Measurements from ENCODE around the gene CD177.
"Not testable (repeated sequence)": the region's sequence is repeated elsewhere in the genome, so short reads cannot be mapped to it uniquely, and the experiment has no call there.

GRCh38 chr19:43391552-43391935, 38.1 kb downstream of the CD177 start:
- TF ChIP-seq, protein P1, sequence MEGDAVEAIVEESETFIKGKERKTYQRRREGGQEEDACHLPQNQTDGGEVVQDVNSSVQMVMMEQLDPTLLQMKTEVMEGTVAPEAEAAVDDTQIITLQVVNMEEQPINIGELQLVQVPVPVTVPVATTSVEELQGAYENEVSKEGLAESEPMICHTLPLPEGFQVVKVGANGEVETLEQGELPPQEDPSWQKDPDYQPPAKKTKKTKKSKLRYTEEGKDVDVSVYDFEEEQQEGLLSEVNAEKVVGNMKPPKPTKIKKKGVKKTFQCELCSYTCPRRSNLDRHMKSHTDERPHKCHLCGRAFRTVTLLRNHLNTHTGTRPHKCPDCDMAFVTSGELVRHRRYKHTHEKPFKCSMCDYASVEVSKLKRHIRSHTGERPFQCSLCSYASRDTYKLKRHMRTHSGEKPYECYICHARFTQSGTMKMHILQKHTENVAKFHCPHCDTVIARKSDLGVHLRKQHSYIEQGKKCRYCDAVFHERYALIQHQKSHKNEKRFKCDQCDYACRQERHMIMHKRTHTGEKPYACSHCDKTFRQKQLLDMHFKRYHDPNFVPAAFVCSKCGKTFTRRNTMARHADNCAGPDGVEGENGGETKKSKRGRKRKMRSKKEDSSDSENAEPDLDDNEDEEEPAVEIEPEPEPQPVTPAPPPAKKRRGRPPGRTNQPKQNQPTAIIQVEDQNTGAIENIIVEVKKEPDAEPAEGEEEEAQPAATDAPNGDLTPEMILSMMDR (IDR thresholded peaks at IDR 0.05; ENCODE audit: low read depth, low read length), result not testable (repeated sequence)
- not testable (repeated sequence) for TF ChIP-seq EZH2phosphoT487 (IDR thresholded peaks at IDR 0.05; ENCODE audit: low read depth)

All from OCI-LY3 (cell line).